A673 (cell line): ENCODE data around the gene NAV2.

Experiments
- EZH2 ChIP-seq: fragments of 200-600 bp; sonication (generic); IDR thresholded peaks from 2 replicates; pipeline ENCODE4 v1.6.1; 2017; ENCODE audit warnings: borderline replicate concordance, low read depth, mild to moderate bottlenecking, mixed read lengths, antibody characterized with exemption, low read length; ENCODE audit not compliant: poor library complexity, severe bottlenecking
- TF ChIP-seq, protein P1 (sequence below): fragments of 300-800, 200-600 bp; sonication (generic); conservative IDR thresholded peaks from 2 replicates; pipeline ENCODE4 v1.5.1; 2017; ENCODE audit warnings: low read depth, mild to moderate bottlenecking, antibody characterized with exemption, low read length, moderate library complexity, mixed read lengths

DNA sequence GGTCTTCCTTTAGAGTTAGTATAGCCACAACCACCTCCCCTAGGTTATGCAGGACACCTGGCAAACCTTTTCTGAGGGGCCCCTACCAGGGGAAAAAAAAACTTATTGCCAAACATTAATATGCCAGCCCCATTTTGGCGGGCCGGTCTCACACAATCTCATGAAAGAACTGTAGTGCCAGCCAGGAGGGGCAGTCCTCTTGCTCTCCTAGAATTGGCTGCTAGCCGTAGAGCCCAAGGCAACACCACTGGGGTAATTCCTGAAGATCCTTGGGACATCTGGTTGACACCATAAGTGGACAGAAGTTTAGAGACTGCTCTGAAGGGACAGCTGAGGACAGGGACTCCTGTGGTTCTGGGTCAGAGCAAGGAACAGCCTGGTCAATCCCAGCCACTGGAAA lies 24.2 kb downstream of the NAV2 start:
- TF ChIP-seq, protein P1, sequence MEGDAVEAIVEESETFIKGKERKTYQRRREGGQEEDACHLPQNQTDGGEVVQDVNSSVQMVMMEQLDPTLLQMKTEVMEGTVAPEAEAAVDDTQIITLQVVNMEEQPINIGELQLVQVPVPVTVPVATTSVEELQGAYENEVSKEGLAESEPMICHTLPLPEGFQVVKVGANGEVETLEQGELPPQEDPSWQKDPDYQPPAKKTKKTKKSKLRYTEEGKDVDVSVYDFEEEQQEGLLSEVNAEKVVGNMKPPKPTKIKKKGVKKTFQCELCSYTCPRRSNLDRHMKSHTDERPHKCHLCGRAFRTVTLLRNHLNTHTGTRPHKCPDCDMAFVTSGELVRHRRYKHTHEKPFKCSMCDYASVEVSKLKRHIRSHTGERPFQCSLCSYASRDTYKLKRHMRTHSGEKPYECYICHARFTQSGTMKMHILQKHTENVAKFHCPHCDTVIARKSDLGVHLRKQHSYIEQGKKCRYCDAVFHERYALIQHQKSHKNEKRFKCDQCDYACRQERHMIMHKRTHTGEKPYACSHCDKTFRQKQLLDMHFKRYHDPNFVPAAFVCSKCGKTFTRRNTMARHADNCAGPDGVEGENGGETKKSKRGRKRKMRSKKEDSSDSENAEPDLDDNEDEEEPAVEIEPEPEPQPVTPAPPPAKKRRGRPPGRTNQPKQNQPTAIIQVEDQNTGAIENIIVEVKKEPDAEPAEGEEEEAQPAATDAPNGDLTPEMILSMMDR: no peak
- no peak for TF ChIP-seq EZH2
